HG03103 (cell line): ENCODE measurements around the gene RREB1.
"Not testable (repeated sequence)": the region's sequence is repeated elsewhere in the genome, so short reads cannot be mapped to it uniquely, and the experiment has no call there.

Experiments used
- ATAC-seq: cut with Tn5 transposase; IDR thresholded peaks from one replicate; pipeline ENCODE4 v1.9.1; 2021; ENCODE audit warnings: low read depth; ENCODE audit not compliant: unreplicated experiment

RREB1 gene

GRCh38 chr6:7257521-7258230 lies 149.9 kb downstream of the RREB1 start:
- ATAC-seq, result no peak

- ATAC-seq, result no peak
Measured at GRCh38 chr6:7258231-7258763, 150.5 kb downstream of the RREB1 start.

DNA sequence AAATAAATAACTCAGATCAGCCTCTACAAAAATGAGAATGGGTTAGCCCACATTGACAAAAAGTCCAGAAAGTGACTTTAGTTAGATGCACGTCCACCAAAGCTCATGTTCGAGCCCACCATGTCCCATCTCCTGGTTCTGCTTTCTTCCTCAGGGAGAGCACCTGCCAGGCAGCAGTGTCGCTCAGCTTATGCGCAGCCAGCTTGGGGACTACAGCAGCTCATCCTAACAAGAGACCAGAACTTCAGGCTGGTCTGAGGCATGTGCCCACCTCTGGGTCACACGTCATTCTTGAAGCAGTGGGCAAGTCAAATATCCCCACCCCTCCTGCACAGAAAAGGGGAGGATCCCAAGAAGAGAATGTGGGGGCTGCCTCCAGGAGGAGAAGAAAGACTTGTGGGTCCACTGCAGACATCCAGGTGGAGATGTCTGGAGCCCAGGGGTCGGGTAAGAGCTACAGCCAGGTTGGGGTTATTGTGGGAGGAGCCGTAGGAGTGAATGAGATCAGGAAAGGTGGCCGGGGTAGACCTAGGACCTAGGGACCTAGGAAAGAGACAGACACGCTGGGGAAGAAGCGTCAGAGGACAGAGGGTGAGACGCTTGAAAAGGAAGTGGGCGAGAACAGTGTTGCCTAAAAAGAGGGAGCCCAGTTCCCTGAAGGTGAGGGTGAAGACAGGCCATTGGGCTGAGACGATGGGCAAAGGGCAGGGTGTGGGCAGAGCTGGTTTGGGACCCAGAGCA lies 152.7 kb downstream of the RREB1 start:
- no peak for ATAC-seq

- ATAC-seq, result peak; percentile 73
Measured at GRCh38 chr6:7261032-7261841, 153.5 kb downstream of the RREB1 start.

GRCh38 chr6:7261852-7262461 lies 154.2 kb downstream of the RREB1 start:
- no peak for ATAC-seq

DNA sequence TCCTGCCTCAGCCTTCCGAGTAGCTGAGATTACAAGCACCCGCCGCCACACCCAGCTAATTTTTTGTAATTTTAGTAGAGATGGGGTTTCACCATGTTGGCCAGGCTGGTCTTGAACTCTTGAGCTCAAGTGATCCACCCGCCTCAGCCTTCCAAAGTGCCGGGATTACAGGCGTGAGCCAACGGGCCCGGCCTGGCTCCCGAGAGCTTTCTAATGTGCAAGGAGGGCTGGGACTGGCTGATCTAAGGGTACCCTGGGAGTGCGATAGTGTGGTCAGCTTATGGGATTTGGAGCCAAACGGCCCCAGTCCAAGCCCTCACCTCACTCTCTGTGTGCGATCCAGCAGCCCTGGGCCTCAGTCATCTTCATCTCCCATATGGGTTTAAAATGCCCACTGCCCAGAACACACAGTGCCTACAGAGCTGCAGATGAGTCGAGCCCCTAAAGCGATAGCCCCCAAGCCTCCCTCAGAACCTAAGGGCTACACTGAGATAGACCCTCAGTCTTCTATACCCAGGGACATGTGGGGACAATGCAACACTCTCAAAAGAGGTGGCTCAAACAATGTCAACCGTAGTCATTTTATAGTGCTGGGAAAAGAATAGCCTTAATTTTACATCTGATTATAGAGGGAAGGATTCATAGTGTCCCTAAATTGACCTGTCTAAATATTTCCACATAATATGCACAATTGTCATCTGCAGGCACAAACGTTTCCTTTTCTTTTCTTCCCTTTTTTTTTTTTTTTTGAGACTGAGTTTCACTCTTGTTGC lies 155.2 kb downstream of the RREB1 start:
- ATAC-seq, result no peak

DNA sequence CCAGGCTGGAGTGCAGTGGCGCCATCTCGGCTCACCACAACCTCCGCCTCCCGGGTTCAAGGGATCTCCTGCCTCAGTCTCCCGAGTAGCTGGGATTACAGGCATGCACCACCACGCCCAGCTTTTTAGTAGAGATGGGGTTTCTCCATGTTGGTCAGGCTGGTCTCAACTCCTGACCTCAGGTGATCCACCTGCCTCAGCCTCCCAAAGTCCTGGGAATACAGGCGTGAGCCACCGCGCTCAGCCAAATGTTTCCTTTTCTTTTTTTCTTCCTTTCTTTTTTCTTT lies 155.7 kb downstream of the RREB1 start:
- not testable (repeated sequence) for ATAC-seq

- ATAC-seq, result no peak
Measured at GRCh38 chr6:7264041-7264440, 156.3 kb downstream of the RREB1 start.

DNA sequence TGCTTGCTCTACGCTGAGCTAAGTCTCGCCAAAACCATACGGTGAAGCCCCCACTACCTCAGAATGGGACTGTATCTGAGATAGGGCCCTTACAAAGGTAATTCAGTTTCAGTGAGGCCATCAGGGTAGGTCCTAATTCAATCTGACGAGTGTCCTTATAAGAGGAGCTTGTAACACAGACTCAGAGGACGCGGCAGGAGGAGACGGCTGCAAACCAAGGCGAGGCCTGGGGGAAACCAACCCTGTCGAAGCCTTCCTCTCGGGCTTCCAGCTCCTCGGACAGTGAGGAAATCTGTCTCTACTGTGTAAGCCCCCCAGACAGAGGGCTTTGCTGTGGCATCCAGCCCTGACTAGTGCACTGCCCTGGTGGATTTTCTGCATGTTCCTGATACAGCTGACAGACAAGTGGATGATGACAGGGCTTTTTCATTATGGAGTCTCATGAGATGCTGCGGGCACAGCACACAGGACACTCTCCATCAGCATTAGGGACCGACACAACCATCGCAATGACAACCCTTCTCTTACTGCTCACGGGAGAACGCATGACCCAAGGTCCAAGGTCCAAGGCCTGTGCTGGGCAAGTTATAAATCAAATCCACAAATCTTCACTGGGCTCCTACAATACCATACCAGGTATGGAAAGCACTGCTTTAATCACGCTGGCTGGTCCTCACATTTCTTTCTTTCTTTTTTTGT lies 157.1 kb downstream of the RREB1 start:
- ATAC-seq, result no peak

DNA sequence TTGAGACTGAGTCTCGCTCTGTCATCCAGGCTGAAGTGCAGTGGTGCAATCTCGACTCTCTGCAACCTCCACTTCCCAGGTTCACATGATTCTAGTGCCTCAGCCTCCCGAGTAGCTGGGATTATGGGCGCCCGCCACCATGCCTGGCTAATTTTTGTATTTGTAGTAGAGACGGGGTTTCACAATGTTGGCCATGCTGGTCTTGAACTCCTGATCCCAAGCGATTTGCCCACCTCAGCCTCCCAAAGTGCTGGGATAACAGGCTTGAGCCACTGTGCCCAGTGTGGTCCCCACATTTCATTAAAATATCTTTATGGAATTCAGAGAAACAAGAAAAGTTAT lies 157.6 kb downstream of the RREB1 start:
- not testable (repeated sequence) for ATAC-seq

- ATAC-seq, result no peak
Measured at GRCh38 chr6:7267071-7267465, 159.3 kb downstream of the RREB1 start.

GRCh38 chr6:7267466-7268091 lies 159.8 kb downstream of the RREB1 start:
- ATAC-seq, result no peak

DNA sequence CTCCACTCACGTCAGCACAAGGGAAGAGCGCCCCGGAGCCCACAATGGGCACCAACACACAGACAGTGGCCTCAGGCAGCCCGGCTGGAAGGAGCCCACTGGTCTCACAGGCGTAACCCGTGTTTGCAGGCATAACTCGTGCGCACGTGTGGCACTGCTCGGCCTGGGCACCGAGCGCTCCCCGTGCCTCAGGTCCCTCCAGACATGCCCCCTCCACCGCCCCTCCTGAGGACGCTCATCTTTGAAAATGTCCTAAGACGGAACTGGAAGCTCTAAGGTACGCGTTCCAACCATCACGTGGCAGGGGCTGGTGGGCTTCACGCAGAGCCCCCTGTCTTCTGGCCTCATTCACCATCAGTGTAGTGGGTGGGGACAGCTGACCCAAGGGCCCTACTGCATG lies 160.6 kb downstream of the RREB1 start:
- ATAC-seq, result no peak

DNA sequence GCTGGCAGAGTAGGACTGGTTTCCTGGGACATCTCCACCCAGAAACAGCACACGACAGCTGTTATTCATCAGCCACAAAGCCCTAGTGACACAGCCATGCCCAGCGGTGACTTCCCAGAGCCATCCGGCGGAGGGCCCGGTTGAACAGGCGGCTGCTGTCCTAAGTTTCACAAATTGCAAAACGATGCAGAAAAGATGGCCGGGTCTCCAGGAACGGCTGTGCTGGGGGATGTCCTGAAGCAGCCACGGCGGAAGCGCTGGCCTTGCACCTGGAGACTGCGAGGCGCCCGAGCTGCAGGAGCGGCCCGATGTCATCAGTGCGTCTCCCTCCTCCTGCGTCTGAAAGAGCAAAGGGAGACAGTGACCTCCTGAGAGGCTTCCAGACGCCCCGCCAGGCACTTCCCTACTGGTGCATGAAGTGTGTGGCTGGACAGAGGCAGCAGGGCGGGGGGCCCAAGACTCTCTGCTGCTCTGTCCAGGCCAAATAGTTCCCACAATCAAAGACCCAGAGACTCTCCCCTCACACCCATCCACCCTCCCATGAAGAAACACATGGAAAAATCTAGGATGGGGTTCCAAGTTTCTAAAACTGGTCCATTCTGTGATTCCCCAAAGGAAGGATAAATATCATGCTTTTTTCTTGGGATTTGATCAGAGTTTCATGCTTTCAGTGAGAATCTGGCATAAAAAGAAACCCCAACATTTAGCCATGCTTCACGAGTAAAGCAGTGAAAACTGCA lies 161.2 kb downstream of the RREB1 start:
- ATAC-seq, result no peak

- no peak for ATAC-seq
Measured at GRCh38 chr6:7269816-7270215, 162.1 kb downstream of the RREB1 start.

- no peak for ATAC-seq
Measured at GRCh38 chr6:7270320-7271204, 162.8 kb downstream of the RREB1 start.

- no peak for ATAC-seq
Measured at GRCh38 chr6:7271205-7271534, 163.4 kb downstream of the RREB1 start.

GRCh38 chr6:7273709-7274108 lies 165.9 kb downstream of the RREB1 start:
- no peak for ATAC-seq
